Measurements from ENCODE around the gene HECW1.
"Not testable (repeated sequence)": the region's sequence is repeated elsewhere in the genome, so short reads cannot be mapped to it uniquely, and the experiment has no call there.

HECW1 gene

GRCh38 chr7:43481902-43482678, 369.6 kb downstream of the HECW1 start:
- no peak for DNase-seq

GRCh38 chr7:43482679-43483252, 370.3 kb downstream of the HECW1 start:
- DNase-seq: no peak

GRCh38 chr7:43484678-43485395, 372.4 kb downstream of the HECW1 start:
- no peak for DNase-seq

DNA sequence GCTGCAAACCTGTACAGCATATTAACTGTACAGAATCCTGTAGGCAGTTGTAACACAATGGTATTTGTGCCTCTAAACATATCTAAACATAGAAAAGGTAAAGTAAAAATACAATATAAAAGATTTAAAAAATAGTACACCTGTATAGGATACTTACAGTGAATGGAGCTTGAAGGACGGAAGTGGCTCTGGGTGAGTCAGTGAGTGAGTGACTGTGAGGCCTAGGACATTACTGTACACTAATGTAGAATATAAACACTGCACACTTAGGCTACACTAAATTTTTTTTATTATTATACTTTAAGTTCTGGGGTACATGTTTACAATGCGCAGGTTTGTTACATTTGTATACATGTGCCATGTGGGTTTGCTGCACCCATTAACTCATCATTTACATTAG, 373.1 kb downstream of the HECW1 start:
- no peak for DNase-seq

DNA sequence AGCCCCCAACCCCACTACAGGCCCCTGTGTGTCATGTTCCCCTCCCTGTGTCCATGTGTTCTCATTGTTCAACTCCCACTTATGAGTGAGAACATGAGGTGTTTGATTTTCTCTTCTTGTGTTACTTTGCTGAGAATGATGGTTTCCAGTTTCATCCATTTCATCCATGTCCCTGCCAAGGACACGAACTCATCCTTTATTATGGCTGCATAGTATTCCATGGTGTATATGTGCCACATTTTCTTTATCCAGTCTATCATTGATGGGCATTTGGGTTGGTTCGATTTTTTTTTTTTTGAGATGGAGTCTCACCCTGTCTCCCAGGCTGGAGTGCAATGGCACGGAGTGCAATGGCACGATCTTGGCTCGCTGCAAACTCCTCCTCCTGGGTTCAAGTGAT, 373.6 kb downstream of the HECW1 start:
- not testable (repeated sequence) for DNase-seq

- DNase-seq: no peak
Observed at GRCh38 chr7:43486634-43487033, 374.2 kb downstream of the HECW1 start.

DNA sequence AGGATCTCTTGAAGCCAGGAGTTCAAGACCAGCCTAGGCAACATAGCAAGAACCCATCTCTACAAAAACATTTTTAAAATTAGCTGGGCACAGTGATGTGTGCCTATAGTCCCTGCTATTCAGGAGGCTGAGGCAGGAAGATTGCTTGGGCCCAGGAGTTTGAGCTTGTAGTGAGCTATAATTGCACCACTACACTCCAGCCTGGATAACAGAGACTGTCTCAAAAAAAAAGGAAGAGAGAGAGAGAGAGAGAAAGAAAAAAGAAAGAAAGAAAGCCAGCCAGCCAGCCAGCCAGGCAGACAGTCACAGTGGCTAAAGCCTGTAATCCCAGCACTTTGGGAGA, 375.3 kb downstream of the HECW1 start:
- DNase-seq: no peak

DNA sequence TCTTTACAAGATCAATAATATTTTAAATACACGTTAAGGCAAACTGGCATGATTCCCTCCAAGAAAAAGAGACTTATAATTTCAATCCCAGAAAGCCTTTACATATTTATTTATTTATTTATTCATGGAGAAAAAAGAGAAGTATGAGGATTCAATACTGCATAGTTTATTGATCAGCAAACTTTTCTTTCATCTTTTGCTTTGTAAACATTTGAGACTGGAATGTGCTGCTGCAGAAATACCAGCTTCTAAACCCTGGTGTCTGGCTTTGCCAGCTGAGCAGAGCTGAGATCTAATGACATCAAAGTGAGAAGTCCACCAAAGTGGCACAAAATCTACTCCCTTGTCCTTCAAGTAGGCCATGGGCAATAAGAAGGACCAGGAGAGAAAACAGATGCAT, 376.8 kb downstream of the HECW1 start:
- no peak for DNase-seq

DNA sequence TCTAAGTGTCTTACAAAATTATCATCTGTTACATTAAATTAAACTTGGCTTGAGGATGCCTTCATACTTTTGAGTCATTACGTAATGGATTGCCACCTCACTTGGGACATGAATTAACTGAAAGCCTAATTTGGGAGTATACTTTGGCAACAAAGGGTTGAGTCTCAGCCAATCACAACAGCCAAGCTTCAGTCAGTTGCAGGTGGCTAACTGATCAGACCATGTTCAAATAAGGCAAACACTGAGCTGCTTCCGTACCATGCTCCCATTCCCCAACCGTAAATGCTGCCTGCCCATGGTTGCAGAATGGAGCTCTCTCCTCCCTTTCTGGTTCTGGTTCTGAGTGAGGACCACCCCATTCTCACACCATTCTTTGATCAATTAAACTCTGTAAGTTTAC, 377.6 kb downstream of the HECW1 start:
- no peak for DNase-seq

GRCh38 chr7:43491123-43491522, 378.7 kb downstream of the HECW1 start:
- no peak for DNase-seq

GRCh38 chr7:43491984-43492383, 379.5 kb downstream of the HECW1 start:
- DNase-seq: no peak

GRCh38 chr7:43492896-43493295, 380.4 kb downstream of the HECW1 start:
- DNase-seq: no peak

GRCh38 chr7:43495572-43495971, 383.1 kb downstream of the HECW1 start:
- no peak for DNase-seq

DNA sequence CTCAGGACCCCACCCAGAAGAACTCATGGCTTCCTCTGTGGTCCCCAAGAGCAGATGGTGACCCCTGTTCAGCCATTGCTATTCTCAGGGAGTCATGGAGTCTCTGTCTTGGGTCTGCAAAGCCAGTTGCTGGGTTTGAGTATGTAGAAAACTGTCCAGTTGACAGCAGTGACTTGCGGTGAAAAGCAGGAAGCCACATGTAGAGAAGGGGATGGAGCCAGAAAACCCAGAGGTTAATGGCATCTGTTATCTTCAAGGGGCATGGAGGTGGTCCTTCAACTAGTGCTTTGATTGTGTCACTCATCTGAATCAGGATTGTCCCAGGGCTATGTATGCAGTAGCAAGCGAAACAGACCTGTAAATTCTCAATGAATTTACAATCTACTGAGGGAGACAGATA, 384.1 kb downstream of the HECW1 start:
- DNase-seq: no peak

DNA sequence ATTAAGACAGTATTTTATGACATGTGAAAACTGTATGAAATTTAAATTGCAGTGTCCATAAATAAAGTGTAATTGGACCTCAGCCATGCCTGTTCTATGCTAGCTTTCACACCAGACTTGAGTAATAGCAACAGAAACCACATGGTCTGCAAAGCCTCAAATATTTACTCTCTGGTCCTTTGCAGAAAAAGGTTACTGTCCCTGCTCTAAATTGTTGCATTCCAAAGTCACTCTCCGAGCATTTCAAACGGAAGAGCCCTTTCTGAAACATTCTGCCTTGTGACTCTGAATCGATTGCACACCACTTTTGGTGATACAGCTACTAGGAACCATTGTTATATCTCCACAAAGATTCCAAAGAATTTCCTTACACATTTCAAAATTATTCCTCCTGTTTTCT, 389.4 kb downstream of the HECW1 start:
- no peak for DNase-seq

DNA sequence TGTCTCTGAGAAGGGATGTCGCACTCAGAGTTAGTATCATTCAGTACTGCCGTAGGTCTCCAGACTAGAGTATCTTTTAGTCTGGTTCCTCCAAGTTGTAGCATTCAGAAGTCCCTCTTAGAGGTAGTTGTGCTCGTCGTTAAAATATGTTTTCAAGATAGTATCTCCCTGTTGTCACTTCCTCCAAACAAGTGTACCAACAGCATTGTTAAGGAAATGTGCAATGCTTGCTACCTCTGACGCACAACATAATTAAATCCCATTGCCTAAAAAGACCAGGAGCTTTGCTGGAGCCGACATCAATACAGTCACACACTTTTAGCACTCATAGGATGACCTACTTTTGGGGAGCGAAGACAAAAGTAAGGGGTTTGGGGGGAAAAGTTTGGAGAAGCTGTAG, 390.5 kb downstream of the HECW1 start:
- DNase-seq: no peak

DNA sequence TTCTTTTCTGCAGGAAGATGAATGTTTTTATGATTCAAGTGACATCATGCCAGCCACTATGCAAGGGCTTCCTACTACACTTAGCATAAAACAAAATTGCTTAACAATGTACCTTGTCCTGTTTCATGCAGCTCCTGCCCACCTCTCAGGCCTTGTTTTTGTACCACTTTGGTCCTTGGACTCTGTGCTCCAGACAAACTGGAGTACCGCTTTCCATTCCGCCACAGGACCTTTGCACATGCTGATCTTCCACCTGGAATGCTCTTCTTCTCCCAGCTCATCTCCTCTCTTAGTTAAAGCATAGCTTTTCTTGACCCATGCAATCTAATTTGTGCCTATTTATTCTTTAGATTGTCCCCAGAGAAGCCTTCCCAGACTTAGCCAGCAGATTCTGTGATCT, 393.0 kb downstream of the HECW1 start:
- DNase-seq: no peak

- no peak for DNase-seq
Observed at GRCh38 chr7:43506460-43506859, 394.0 kb downstream of the HECW1 start.

GRCh38 chr7:43508461-43508860, 396.0 kb downstream of the HECW1 start:
- no peak for DNase-seq

- DNase-seq: no peak
Observed at GRCh38 chr7:43509906-43510305, 397.5 kb downstream of the HECW1 start.

DNA sequence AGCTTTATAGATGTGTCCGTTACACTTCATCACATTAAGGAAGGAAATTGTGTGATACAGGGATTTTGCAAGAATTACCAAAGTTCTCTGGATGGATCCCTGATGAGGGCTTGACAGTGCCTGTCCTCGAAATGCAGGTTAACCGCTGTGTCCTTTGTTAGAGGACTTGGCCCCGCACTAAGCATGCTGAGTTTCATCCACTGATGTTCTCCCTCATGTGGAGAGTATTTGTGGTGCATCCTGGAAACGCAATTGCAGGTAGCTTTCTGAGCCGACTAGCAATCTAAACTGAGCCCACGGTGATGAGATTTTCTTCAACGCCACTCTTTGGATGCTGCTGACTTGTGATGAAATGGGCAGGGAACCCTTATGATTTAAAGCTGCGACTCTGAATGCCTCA, 398.6 kb downstream of the HECW1 start:
- no peak for DNase-seq

DNA sequence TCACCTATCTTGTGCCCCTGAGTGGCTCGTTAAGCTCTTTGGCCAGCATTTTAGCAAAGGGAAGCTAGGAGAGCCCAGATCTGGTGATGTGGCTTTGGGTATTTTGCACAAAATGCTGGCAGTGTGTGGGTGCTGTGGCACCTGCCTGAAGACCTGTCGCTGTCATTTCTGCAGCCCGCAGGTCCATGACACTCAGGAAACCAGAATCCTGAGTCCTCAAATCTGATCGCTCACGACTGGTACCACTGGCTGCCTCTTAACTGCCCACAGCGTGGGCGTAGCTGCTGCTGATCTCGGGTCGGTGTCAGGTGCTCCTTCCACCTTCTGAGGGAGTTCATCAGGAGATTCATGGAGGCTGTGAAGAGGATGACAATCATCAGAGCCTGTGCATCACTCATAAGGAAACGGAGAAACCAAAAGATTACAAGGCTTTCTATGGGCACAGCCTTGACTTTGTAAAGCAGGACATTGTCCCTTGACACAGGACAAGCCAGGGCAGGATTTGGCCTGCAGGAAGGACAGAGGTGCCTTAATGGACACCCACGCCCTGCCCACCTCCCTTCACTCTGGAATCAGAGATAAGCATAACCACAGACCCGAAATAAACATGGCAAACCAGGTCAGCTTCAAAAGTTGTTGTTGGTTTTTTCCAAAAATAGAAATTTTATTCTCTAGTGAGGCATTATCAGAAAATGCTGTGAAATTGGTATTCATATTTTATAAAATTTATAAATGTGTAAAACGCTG, 399.5 kb downstream of the HECW1 start:
- DNase-seq: no peak

DNA sequence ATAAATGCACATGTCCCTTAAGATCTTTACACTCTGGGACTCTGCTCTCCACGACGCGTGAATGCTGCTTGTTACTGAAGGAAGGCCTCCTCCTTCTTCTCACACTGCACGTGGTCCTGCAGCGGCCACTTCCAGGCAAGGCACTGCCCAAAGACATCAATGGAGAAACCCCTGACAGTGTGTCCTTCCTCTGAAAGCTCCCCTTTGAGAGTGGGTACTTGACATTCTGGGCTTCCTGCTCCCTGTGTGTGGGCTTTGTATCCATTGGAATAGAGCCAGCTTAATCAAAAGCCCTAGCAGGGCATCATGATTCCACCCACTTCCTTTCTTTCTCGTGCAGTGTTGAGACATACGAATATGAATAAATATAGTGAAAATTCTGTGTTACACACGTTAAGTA, 400.8 kb downstream of the HECW1 start:
- no peak for DNase-seq

All from right hindlimb (tissue), 1 donor.